CD1c-positive myeloid dendritic cell (primary cell): Measurements from ENCODE around the gene HAVCR1.
A peak's percentile ranks its signal among the peaks of the same experiment; 100 is the strongest.

ENCODE experiments used
- DNase-seq: peaks from one replicate; pipeline ENCODE4 v3.0.0-alpha.2; 2016; ENCODE audit errors: extremely low spot score

Gene HAVCR1

GRCh38 chr5:156991714-156992113, 67.2 kb downstream of the HAVCR1 start:
- DNase-seq: no peak

GRCh38 chr5:156984064-156984463, 74.9 kb downstream of the HAVCR1 start:
- DNase-seq: no peak

GRCh38 chr5:156981481-156981880, 77.4 kb downstream of the HAVCR1 start:
- DNase-seq: peak; percentile 64
